NK-92 treated with Interleukin-12 subunit alpha and Interleukin-12 subunit beta, amount 100 ng/mL, for 24 hours (cell line): ENCODE measurements around the gene ZNF554.

ENCODE experiments used
- DNase-seq: peaks from one replicate; lab custom pipeline; 2025; lab: John Stamatoyannopoulos, UW

ZNF554 gene

DNA sequence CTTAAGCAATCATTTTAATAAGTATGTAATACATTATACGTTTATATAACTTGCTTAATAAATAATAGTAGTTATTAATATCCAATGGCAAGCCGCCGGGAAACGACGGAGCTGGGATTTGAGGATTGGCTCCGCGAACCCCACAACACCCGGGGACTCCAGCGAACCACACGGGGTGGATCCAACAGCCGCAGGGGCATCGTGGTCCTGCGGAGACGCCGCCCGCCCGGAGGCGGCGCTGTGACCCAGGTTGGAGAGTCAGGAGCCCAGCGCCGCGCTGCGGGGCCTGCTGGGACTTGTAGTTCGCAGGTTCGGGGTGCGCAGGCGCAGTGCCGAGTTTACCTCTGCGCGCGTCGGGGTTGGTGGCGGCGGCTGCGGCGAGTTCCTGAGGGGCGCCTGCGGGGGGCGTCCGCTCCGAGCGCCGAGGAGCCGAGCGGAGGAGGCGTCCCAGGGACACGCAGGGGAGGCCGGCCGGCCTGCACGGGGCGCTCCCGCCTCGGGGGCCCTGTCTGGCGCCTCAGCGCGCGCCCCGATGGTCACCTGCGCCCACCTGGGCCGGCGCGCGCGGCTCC is at the start of gene ZNF554:
Gene ZNF554, plus strand, starts transcription at position 329 of the 572 bp plus-strand sequence. Its CDS starts 204 bp downstream, at position 533.
- peak; percentile 95 for DNase-seq

GRCh38 chr19:2770055-2771013 is 49.3 kb upstream of the ZNF554 start:
- DNase-seq = no peak

- DNase-seq = no peak
Measured at GRCh38 chr19:2771786-2772674, 47.6 kb upstream of the ZNF554 start.

- DNase-seq = no peak
Measured at GRCh38 chr19:2774083-2774679, 45.5 kb upstream of the ZNF554 start.

- DNase-seq = no peak
Measured at GRCh38 chr19:2774953-2775555, 44.6 kb upstream of the ZNF554 start.

GRCh38 chr19:2775556-2776430 is 43.9 kb upstream of the ZNF554 start:
- no peak for DNase-seq

GRCh38 chr19:2777952-2778683 is 41.5 kb upstream of the ZNF554 start:
- no peak for DNase-seq

DNA sequence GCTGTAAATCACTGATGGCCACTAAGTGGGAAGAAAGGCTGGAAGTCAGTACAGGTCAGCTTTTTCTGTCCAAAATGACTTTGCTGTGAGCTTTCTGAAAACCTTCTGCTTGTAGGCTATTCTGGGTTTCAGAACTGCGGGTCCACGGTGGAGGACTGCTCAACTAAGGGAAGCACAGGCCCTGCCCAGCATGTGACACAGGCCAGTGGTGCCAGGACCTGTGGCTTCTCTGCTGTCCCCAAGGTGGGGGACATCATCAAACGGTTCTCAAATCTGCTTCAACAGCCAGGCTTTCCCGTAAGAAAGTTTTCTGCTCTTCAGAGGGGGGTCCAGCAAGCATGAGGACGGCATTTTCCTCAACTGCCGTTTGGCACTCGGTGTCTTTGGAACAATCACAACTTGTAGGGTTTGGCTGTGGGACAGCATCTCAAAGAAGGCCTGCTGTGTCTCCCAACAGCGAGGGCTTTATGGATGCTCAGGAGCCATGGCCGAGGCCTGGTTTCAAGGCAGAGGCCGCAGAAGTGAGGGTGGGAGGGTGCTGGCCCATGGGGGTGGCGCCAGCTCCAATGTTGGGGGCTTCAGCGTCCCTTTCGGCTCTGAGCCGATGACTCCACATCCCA is 40.4 kb upstream of the ZNF554 start:
- no peak for DNase-seq

- DNase-seq = no peak
Measured at GRCh38 chr19:2780284-2780683, 39.4 kb upstream of the ZNF554 start.

GRCh38 chr19:2782329-2782935 is 37.2 kb upstream of the ZNF554 start:
- no peak for DNase-seq

DNA sequence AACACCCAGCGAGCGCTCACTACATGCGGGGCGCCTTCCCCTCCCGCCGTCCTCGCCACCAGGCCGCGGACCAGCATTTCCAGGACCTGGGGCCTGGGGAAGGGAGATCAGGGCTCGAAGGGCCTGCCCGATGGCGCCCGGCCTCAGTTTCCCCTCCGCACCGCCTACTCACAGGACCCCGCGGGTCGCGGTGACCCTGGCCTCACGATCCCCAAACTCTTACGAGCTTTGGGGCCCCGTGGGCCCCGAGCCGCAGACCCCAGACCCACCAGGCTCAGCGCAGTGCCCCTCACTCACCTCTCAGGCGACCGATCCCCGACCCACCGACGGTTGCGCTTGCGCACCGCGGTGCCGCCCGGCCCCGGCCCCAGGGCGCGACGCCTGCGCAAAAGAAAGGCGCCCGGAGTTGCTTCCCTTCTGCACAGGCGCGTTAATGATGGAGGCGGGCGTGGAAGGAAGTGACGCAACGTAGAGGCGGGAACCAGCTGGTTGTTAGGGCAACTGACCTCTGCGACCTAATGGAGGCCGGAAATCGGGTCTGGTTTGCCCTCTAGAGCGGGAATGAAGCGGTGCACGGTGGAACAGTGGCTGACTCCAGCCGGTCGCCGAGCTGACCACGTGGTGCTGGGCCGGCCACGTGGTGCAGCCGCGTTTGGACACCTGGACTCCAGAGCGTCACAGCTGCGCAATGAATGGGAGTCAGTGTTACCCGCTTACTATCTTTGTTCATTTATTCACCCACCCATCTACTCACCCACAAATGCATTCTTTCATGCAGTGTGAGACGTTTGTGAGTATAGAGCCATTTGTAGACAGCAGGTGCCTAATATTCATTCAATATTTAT is 36.5 kb upstream of the ZNF554 start, which contains the start of gene SGTA:
Gene SGTA, minus strand, starts transcription at position 338 of the 845 bp plus-strand sequence. CDS start 14,205 bp downstream, outside the sequence.
- peak; percentile 97 for DNase-seq

DNA sequence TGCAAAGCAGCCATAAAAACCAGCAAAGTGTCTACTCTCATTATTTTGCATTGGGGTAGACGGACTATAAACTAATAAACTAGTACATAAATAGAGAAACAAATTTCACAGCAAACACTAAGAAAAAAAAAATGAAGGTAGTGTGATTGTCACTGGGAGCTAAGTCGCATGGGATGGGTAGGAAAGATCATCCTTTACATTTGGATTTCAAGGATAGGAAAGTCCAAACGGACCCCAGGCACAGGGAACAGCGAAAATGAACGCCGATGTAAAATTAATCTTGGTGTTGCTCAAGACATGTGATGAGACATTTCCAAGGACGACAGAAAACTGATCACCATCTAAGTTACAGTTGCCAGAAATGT is 35.9 kb upstream of the ZNF554 start:
- DNase-seq = no peak

GRCh38 chr19:2785244-2785997 is 34.2 kb upstream of the ZNF554 start, which contains the start of gene THOP1:
TSS of gene THOP1 (plus strand) at chr19:2785503. CDS start at chr19:2785663, 160 bp downstream.
- DNase-seq = peak; percentile 98

DNA sequence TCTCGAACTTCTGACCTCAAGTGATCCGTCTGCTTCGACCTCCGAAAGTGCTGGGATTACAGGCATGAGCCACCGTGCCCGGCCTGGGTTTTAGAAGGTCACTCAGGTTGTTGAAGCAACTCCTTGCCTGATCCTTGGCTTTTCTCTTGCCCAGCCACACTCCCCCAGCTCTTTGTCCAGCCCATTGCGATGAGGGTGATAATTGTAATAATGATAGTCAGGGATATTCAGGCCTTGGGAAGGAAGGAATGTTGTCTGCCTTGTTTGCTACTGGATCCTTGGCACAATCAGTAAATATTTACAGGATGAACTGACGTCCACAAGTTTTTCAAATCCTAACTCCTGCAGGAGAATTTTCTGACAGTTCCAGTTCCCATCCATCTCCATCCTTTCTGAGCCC is 32.6 kb upstream of the ZNF554 start:
- DNase-seq = no peak

DNA sequence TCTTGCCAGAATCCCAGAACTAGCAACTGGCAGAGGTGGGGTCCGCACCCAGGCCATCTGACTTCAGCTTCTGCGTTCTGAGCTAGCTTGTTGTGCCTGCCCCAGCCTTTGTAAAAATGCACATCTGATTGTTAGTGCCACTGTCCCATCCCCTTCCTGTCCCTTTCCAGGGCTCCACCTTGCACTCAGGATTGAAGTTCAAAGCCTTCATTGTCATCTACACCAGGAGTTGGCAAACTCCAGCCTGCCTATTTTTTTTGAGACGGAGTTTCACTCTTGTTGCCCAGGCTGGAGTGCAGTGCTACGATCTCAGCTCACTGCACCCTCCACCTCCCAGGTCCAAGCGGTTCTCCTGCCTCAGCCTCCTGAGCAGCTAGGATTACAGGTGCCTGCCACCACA is 31.4 kb upstream of the ZNF554 start:
- no peak for DNase-seq

DNA sequence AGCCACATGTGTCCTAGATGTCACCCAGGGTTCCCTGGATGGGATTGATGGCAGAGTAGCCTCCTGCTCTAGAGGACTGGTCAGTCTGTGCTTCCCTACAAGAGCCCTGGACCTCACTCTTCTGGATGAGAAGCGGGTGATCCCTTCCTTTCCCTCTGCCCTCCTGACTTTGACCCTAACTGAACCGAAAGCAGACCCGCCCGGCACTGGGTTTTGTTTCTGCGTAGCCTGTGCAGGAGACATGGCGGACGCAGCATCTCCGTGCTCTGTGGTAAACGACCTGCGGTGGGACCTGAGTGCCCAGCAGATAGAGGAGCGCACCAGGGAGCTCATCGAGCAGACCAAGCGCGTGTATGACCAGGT is 29.5 kb upstream of the ZNF554 start:
- no peak for DNase-seq
